ENCODE results near the gene RNASE11. TPM values are rescaled to one million over a fixed set of nuclear protein-coding genes. Genes with fewer than 3 reads are reported as not detected.
"Not testable (repeated sequence)": the region's sequence is repeated elsewhere in the genome, so short reads cannot be mapped to it uniquely, and the experiment has no call there.

RNASE11 gene
- total RNA-seq, 1 experiment from 2014 or later, result not detected

GRCh38 chr14:20578784-20579502, 8.9 kb downstream of the RNASE11 start:
- Histone ChIP-seq H3K36me3 (ENCODE audit: control insufficient read depth, insufficient read depth, low read length) (no peaks in the 10 kb centered on the region), H3K9me3 (no peaks in the 10 kb centered on the region; the same call in 1 of the 2 replicates), H3K4me1 (no peaks in the 10 kb centered on the region), H3K4me3 (ENCODE audit: low read depth, low read length) (no peak overlapping the region), H3K27me3 (replicated peaks; ENCODE audit: control insufficient read depth, insufficient read depth, low read length) (no peaks in the 10 kb centered on the region)
- no TSS peak for BruUV-seq (replicated peaks)
- intact Hi-C loops (cut with micrococcal nuclease; ENCODE audit: unreplicated experiment), result no loop called here
- Mint-ChIP-seq H3K36me3 (ENCODE audit: insufficient read depth, unreplicated experiment) (no peaks in the 10 kb centered on the region), H3K27me3 (ENCODE audit: insufficient read depth, unreplicated experiment) (no peaks in the 10 kb centered on the region), H3K9me3 (ENCODE audit: unreplicated experiment) (no peaks in the 10 kb centered on the region), H3K4me3 (ENCODE audit: unreplicated experiment) (no peak overlapping the region), H3K4me1 (ENCODE audit: low read depth, unreplicated experiment) (no peaks in the 10 kb centered on the region), H3K27ac (ENCODE audit: unreplicated experiment) (no peak overlapping the region)
- CTCF ChIA-PET, result no interaction called here
- no peak for TF ChIP-seq CTCF (IDR thresholded peaks at IDR 0.05; ENCODE audit: insufficient read depth in 1 of 2, low read depth in 1 of 2, low read length in 1 of 2, severe bottlenecking in 1 of 2, unreplicated experiment in 1 of 2)
- no peak for DNase-seq
- POLR2A ChIA-PET, result no interaction called here

- Mint-ChIP-seq H3K4me1 (ENCODE audit: low read depth, unreplicated experiment) (no peaks in the 10 kb centered on the region), H3K9me3 (ENCODE audit: unreplicated experiment) (no peaks in the 10 kb centered on the region), H3K4me3 (ENCODE audit: unreplicated experiment) (no peak overlapping the region), H3K27me3 (ENCODE audit: insufficient read depth, unreplicated experiment) (no peaks in the 10 kb centered on the region), H3K27ac (ENCODE audit: unreplicated experiment) (no peak overlapping the region), H3K36me3 (ENCODE audit: insufficient read depth, unreplicated experiment) (no peaks in the 10 kb centered on the region)
- Histone ChIP-seq H3K27me3 (replicated peaks; ENCODE audit: control insufficient read depth, insufficient read depth, low read length) (no peaks in the 10 kb centered on the region), H3K36me3 (ENCODE audit: control insufficient read depth, insufficient read depth, low read length) (no peaks in the 10 kb centered on the region), H3K4me3 (ENCODE audit: low read depth, low read length) (no peak overlapping the region), H3K9me3 (no peaks in the 10 kb centered on the region; the same call in 1 of the 2 replicates), H3K4me1 (no peaks in the 10 kb centered on the region)
- no peak for TF ChIP-seq CTCF (IDR thresholded peaks at IDR 0.05; ENCODE audit: insufficient read depth in 1 of 2, low read depth in 1 of 2, low read length in 1 of 2, severe bottlenecking in 1 of 2, unreplicated experiment in 1 of 2)
- CTCF ChIA-PET, result no interaction called here
- POLR2A ChIA-PET, result no interaction called here
- DNase-seq, result no peak
- intact Hi-C loops (cut with micrococcal nuclease; ENCODE audit: unreplicated experiment), result no loop called here
- no TSS peak for BruUV-seq (replicated peaks)
Measured at GRCh38 chr14:20578325-20578724, 9.5 kb downstream of the RNASE11 start.

GRCh38 chr14:20572382-20572990, 15.3 kb downstream of the RNASE11 start:
- H3K4me3 ChIP-seq (ENCODE audit: low read depth, low read length); BruUV-seq (replicated peaks); H3K36me3 Mint-ChIP-seq (ENCODE audit: insufficient read depth, unreplicated experiment); intact Hi-C loops (cut with micrococcal nuclease; ENCODE audit: unreplicated experiment); CTCF ChIA-PET; H3K4me1 ChIP-seq; H3K27ac Mint-ChIP-seq (ENCODE audit: unreplicated experiment); H3K36me3 ChIP-seq (ENCODE audit: control insufficient read depth, insufficient read depth, low read length); POLR2A ChIA-PET; H3K9me3 Mint-ChIP-seq (ENCODE audit: unreplicated experiment); H3K27me3 Mint-ChIP-seq (ENCODE audit: insufficient read depth, unreplicated experiment); H3K9me3 ChIP-seq; H3K4me3 Mint-ChIP-seq (ENCODE audit: unreplicated experiment); H3K27me3 ChIP-seq (replicated peaks; ENCODE audit: control insufficient read depth, insufficient read depth, low read length); DNase-seq; H3K4me1 Mint-ChIP-seq (ENCODE audit: low read depth, unreplicated experiment): not testable (repeated sequence)

GRCh38 chr14:20570720-20571119, 17.1 kb downstream of the RNASE11 start:
- H3K4me3 Mint-ChIP-seq (ENCODE audit: unreplicated experiment); H3K27me3 Mint-ChIP-seq (ENCODE audit: insufficient read depth, unreplicated experiment); H3K27ac Mint-ChIP-seq (ENCODE audit: unreplicated experiment); H3K36me3 ChIP-seq (ENCODE audit: control insufficient read depth, insufficient read depth, low read length); intact Hi-C loops (cut with micrococcal nuclease; ENCODE audit: unreplicated experiment); DNase-seq; CTCF ChIA-PET; H3K9me3 ChIP-seq; H3K27me3 ChIP-seq (replicated peaks; ENCODE audit: control insufficient read depth, insufficient read depth, low read length); H3K9me3 Mint-ChIP-seq (ENCODE audit: unreplicated experiment); H3K4me1 Mint-ChIP-seq (ENCODE audit: low read depth, unreplicated experiment); BruUV-seq (replicated peaks); H3K4me1 ChIP-seq; H3K4me3 ChIP-seq (ENCODE audit: low read depth, low read length); POLR2A ChIA-PET; H3K36me3 Mint-ChIP-seq (ENCODE audit: insufficient read depth, unreplicated experiment): not testable (repeated sequence)

GRCh38 chr14:20569865-20570264, 17.9 kb downstream of the RNASE11 start:
- not testable (repeated sequence) for H3K9me3 ChIP-seq

More at GRCh38 chr14:20569865-20570264, 17.9 kb downstream of the RNASE11 start:
- POLR2A ChIA-PET; H3K4me1 Mint-ChIP-seq (ENCODE audit: low read depth, unreplicated experiment); DNase-seq; H3K27ac Mint-ChIP-seq (ENCODE audit: unreplicated experiment); H3K4me3 ChIP-seq (ENCODE audit: low read depth, low read length); H3K4me3 Mint-ChIP-seq (ENCODE audit: unreplicated experiment); H3K36me3 ChIP-seq (ENCODE audit: control insufficient read depth, insufficient read depth, low read length); BruUV-seq (replicated peaks); H3K36me3 Mint-ChIP-seq (ENCODE audit: insufficient read depth, unreplicated experiment); H3K27me3 ChIP-seq (replicated peaks; ENCODE audit: control insufficient read depth, insufficient read depth, low read length); H3K9me3 Mint-ChIP-seq (ENCODE audit: unreplicated experiment); CTCF ChIA-PET; H3K4me1 ChIP-seq; H3K27me3 Mint-ChIP-seq (ENCODE audit: insufficient read depth, unreplicated experiment); intact Hi-C loops (cut with micrococcal nuclease; ENCODE audit: unreplicated experiment): not testable (repeated sequence)

Data from Caco-2 (cell line).